Hepatocyte (in vitro differentiated cells): ENCODE results near the gene ACTR3C. TPM values are rescaled to one million over a fixed set of nuclear protein-coding genes. Genes with fewer than 3 reads are reported as not detected.
A peak's percentile ranks its signal among the peaks of the same experiment; 100 is the strongest.

Source experiments
- DNase-seq: peaks from one replicate; pipeline ENCODE4 v3.0.0-alpha.2; 2016; ENCODE audit warnings: low spot score
- H2AFZ ChIP-seq: fragments of 200-600 bp; sonication (generic); 2 replicates; pipeline ENCODE4 v1.6.0; 2016; ENCODE audit warnings: antibody characterized with exemption, mild to moderate bottlenecking
- H3K27ac ChIP-seq: fragments of 200-600 bp; sonication (generic); 2 replicates; pipeline ENCODE4 v1.5.1; 2016; ENCODE audit warnings: mild to moderate bottlenecking
- H3K27me3 ChIP-seq: fragments of 200-600 bp; sonication (generic); 2 replicates; pipeline ENCODE4 v1.6.1; 2016
- H3K36me3 ChIP-seq: fragments of 200-600 bp; sonication (generic); replicated peaks from 2 replicates; pipeline ENCODE4 v1.5.1; 2016; ENCODE audit warnings: low read depth; ENCODE audit not compliant: insufficient read depth
- H3K4me1 ChIP-seq: fragments of 200-600 bp; sonication (generic); 2 replicates; pipeline ENCODE4 v1.5.1; 2016; ENCODE audit warnings: mild to moderate bottlenecking, moderate library complexity; ENCODE audit not compliant: insufficient read depth
- H3K4me2 ChIP-seq: fragments of 200-600 bp; sonication (generic); 2 replicates; pipeline ENCODE4 v1.6.0; 2016
- H3K4me3 ChIP-seq: fragments of 200-600 bp; sonication (generic); 2 replicates; pipeline ENCODE4 v1.5.1; 2016; ENCODE audit warnings: mild to moderate bottlenecking
- H3K79me2 ChIP-seq: fragments of 200-600 bp; sonication (generic); 2 replicates; pipeline ENCODE4 v1.6.0; 2017; ENCODE audit warnings: mild to moderate bottlenecking
- H3K9me2 ChIP-seq: fragments of 200-600 bp; sonication (generic); replicated peaks from 2 replicates; pipeline ENCODE4 v1.6.0; 2017; ENCODE audit warnings: mild to moderate bottlenecking; ENCODE audit not compliant: insufficient read depth
- H3K9me3 ChIP-seq: fragments of 200-600 bp; sonication (generic); 2 replicates; pipeline ENCODE4 v1.5.1; 2016; ENCODE audit warnings: low read depth, mild to moderate bottlenecking
- H4K20me1 ChIP-seq: fragments of 200-600 bp; sonication (generic); 2 replicates; pipeline ENCODE4 v1.6.0; 2016; ENCODE audit warnings: mild to moderate bottlenecking; ENCODE audit not compliant: insufficient read depth, poor library complexity, severe bottlenecking
- EZH2 ChIP-seq: fragments of 200-600 bp; sonication (generic); IDR thresholded peaks from 2 replicates; pipeline ENCODE4 v1.6.1; 2016; ENCODE audit warnings: antibody characterized with exemption, mild to moderate bottlenecking, borderline replicate concordance
- EZH2phosphoT487 ChIP-seq: fragments of 200-600 bp; sonication (generic); IDR thresholded peaks from one replicate; pipeline ENCODE4 v1.6.1; 2018; ENCODE audit warnings: antibody characterized with exemption, mild to moderate bottlenecking, low read depth, moderate library complexity; ENCODE audit not compliant: unreplicated experiment, severe bottlenecking
- WGBS: methylation state at CpG from one replicate; pipeline ENCODE4 v1.1.6; 2016; ENCODE audit warnings: low lambda C conversion rate; ENCODE audit errors: missing lambda C conversion rate; 5-methylcytosine and 5-hydroxymethylcytosine counted together
- polyA plus RNA-seq: library from polyadenylated mRNA; unstranded; fragments of >200 nt; fragmentation: Nextera tagmentation; extraction: Ambion mirVana; gene quantifications from 2 replicates; pipeline ENCODE4 v1.2.1, GENCODE V29; 2016
- total RNA-seq: library from RNA; depleted of rRNA; stranded (reverse); fragments of >200 nt; gene quantifications from 2 replicates; pipeline ENCODE4 v1.2.3, GENCODE V29; 2014
- TF ChIP-seq, protein P1 (sequence below): fragments of 200-600 bp; sonication (generic); IDR thresholded peaks from 2 replicates; pipeline ENCODE4 v1.5.1; 2016; ENCODE audit warnings: antibody characterized with exemption, mild to moderate bottlenecking; ENCODE audit not compliant: poor library complexity

ACTR3C gene
- total and polyA plus RNA-seq, 2 experiments from 2014 or later: 7.8 to 18.6 TPM

DNA sequence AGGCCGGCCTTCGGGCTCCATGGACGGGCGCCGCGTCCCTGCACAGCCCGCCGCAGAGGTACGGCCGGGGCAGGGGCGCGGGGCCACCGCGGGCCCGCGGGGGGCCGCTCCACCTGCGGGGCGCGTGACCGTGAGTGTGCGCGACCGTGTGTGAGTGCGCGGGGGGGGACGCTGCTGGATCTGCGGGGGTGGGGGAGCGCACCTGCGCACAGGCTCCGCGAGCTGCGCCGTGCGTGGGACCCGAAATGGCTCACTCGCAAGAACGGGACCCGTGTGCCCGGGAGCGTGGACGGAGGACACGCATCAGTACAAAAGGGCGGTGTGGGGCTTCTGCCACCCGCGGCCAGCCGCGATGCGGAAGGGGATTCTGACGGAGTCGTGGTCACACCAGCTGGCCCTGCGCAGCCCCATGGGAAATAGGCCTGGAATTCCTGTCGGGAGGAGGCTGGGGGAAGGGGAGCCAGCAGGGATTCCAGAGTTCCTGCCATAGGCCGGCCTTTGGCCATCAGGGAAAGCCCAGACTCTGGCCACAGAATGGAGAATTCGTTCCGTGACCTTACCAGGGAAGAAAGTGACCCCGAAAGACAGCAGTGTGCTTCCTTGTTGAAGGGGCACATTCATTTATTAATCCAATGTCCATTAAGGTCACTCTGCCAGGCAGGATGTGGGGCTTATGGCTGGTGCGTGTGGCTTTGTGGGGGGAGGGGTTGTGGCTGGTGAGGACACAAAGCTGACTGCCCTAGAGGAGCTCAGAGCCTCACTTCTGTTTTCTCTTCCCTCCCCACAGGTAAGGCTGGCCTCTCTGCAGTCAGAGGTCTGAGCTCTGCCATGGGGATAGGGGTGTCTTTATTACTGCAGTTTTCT is 45.8 kb upstream of the ACTR3C start:
- peak overlapping the region; percentile 87 for H3K4me3 ChIP-seq
- peak overlapping the region; percentile 46 for H2AFZ ChIP-seq
- no peaks in the 10 kb centered on the region for H3K9me2 ChIP-seq
- peaks cover 60% of the 10 kb centered on the region for H3K79me2 ChIP-seq
- H3K4me1 ChIP-seq: peaks cover 30% of the 10 kb centered on the region
- WGBS: 1% methylated on average over 34 of the region's 58 CpGs
- no peaks in the 10 kb centered on the region for H3K36me3 ChIP-seq
- H3K27me3 ChIP-seq: no peaks in the 10 kb centered on the region
- H4K20me1 ChIP-seq: no peaks in the 10 kb centered on the region
- peak overlapping the region; percentile 94 for H3K4me2 ChIP-seq
- TF ChIP-seq, protein P1, sequence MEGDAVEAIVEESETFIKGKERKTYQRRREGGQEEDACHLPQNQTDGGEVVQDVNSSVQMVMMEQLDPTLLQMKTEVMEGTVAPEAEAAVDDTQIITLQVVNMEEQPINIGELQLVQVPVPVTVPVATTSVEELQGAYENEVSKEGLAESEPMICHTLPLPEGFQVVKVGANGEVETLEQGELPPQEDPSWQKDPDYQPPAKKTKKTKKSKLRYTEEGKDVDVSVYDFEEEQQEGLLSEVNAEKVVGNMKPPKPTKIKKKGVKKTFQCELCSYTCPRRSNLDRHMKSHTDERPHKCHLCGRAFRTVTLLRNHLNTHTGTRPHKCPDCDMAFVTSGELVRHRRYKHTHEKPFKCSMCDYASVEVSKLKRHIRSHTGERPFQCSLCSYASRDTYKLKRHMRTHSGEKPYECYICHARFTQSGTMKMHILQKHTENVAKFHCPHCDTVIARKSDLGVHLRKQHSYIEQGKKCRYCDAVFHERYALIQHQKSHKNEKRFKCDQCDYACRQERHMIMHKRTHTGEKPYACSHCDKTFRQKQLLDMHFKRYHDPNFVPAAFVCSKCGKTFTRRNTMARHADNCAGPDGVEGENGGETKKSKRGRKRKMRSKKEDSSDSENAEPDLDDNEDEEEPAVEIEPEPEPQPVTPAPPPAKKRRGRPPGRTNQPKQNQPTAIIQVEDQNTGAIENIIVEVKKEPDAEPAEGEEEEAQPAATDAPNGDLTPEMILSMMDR: no peak
- TF ChIP-seq EZH2 (no peak), EZH2phosphoT487 (no peak)
- peak; percentile 81 for DNase-seq
- H3K27ac ChIP-seq: peak overlapping the region; percentile 96
- no peaks in the 10 kb centered on the region for H3K9me3 ChIP-seq

DNA sequence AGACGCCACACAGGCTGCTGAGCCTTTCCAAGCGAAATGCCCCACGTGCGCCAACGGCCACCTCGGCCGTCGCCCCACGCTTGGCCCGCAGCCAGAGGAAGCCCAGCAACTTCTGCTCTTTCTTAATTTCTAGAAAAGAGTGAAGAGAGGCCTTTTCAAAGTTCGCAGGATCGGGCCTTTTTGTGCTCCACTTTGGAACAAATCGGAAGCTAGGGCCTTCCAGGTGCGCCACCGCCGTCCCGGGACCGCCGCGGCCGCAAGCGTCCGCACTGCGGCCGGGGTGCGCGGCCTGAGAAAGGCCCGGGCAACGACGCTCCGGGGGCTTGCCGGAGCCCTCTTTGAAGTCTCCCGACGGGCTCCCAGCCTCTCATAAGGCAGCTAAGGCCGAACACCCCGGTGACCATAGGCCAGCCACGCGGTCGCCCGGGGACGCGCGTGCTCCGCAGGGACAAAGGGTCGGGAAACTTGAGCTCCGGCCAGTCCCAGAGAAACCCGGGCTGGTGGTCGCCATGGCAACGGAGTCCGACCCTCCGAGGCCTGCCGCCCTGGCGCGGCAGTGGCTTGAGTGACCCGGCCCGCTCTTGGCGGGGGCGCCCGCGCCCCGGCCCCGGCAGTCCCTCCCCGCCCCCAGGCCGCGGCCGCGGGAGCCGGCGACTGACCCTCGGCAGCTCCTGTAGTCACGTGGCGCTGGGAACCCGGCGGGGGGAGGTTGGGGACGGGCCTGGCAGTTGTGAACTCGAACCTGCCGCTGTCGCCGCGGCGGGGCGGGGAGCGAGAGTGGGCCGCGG is 44.9 kb upstream of the ACTR3C start, which contains the start of gene REPIN1:
REPIN1 (plus strand) TSS at position 727 of the 788 bp plus-strand sequence. CDS start 890 bp downstream, outside the sequence.
- peaks cover 51% of the 10 kb centered on the region for H3K79me2 ChIP-seq
- no peaks in the 10 kb centered on the region for H3K36me3 ChIP-seq
- DNase-seq: peak; percentile 94
- peak within 1 kb of the TSS; percentile 60 for H2AFZ ChIP-seq
- no peaks in the 10 kb centered on the region for H3K27me3 ChIP-seq
- 4% methylated on average over 68 of the region's 85 CpGs for WGBS
- no peaks in the 10 kb centered on the region for H3K9me2 ChIP-seq
- peaks cover 22% of the 10 kb centered on the region for H3K4me1 ChIP-seq
- no peaks in the 10 kb centered on the region for H4K20me1 ChIP-seq
- H3K9me3 ChIP-seq: no peaks in the 10 kb centered on the region
- peak within 1 kb of the TSS; percentile 96 for H3K27ac ChIP-seq
- TF ChIP-seq EZH2 (no peak), EZH2phosphoT487 (no peak)
- TF ChIP-seq, protein P1: no peak
- peak within 1 kb of the TSS; percentile 94 for H3K4me2 ChIP-seq
- H3K4me3 ChIP-seq: peak within 1 kb of the TSS; percentile 87

DNA sequence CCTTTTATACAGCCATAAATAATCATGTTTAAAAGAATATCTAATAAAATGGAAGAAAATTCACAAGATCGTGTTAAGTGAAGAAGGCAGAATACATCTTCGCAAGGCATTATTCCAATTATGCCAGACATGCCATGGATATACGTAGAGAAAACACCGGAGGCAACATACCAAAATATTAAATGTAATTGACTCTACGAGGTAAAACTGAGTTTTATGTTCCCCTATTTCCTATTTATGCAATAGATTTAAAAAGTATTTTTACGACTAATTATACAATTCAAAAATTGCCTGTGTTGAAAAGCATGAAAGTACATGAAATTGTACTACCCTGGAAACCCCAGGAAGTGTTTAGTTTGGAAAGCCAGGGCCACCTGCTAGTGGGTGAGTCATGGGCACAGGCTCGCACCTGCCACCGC is 44.3 kb upstream of the ACTR3C start:
- Histone ChIP-seq H3K27ac (peak overlapping the region; percentile 96), H3K79me2 (peaks cover 45% of the 10 kb centered on the region), H3K9me3 (no peaks in the 10 kb centered on the region), H2AFZ (peak overlapping the region; percentile 60), H4K20me1 (no peaks in the 10 kb centered on the region), H3K36me3 (no peaks in the 10 kb centered on the region), H3K4me1 (peaks cover 20% of the 10 kb centered on the region), H3K27me3 (no peaks in the 10 kb centered on the region), H3K4me3 (no peak overlapping the region), H3K9me2 (no peaks in the 10 kb centered on the region), H3K4me2 (peak overlapping the region; percentile 94)
- 57% methylated on average over 8 of the region's 8 CpGs for WGBS
- no peak for TF ChIP-seq EZH2phosphoT487
- TF ChIP-seq EZH2: no peak
- TF ChIP-seq, protein P1: no peak
- DNase-seq: no peak
